NCI-H2196 treated with DMSO at 0.1 percent for 48 hours (cell line): ENCODE data around the gene SPTB.
"Not testable (repeated sequence)": the region's sequence is repeated elsewhere in the genome, so short reads cannot be mapped to it uniquely, and the experiment has no call there.

Source experiments
- DNase-seq: peaks from one replicate; lab custom pipeline; 2025; ENCODE audit not compliant: unreplicated experiment; lab: John Stamatoyannopoulos, UW

The SPTB gene

DNA sequence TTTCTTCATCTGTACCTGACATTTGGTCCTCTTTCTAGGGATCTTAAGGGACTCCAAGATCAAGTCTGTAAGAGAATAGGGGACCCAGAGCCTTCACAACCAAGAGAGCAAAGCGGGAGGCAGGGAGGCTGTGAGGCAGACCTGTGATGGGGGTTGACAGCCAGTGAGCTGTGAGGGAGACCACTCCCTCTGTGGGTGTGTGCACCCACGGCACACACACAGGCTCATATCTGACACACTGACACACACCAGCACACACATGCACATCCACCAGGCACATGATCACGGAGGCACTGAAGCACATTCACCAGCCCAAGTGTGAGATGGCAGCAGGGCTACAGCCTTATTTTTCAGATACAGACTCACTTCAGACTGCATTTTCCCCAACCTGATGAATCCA is 55.2 kb downstream of the SPTB start:
- DNase-seq = no peak

DNA sequence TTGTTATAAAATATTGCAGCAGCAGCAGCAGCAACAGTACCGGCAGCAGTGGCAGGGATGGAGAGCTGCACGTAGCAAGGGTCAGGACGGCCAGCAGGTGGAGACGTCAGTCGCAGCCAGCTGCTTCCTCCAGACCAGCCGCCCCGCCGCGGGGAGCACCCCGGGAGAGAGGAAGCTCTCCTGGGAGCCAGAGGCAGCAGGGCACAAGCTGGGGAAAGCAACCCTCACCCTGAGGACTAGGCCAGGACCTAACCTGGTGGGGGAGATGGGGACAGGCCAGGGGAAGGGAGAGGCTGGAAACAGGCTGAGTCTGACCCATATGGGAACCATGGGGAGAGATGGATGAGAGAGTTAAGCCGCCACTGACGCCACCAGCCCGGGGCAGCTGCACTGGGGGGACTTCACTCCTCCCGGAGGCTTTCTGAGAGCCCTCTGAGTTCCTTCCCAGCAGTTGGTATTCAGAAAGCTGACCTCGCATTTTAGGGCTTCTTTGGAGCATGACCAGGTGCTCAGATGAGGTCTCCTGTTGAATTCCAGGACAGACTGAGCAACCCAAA is 56.3 kb downstream of the SPTB start:
- peak; percentile 36 for DNase-seq

DNA sequence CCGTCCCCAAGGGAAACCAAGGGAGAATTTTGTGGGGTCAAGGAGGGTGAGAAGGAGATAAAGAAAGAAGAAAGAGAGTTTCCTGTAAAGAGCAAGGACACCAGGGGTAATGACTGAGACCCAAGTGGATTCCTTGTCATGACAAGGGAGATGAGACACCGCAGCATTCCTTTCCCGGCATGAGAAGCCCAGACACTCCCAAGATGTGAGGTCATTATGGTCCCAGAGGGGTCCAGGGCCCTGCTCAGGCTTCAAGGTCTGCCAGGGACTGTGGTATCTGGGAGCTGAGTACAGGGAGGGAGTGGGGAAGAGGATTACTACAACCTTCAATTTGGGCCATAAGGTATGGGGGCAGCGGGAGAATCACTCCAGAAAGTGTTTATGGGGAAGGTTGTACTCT is 58.1 kb downstream of the SPTB start:
- DNase-seq = no peak

DNA sequence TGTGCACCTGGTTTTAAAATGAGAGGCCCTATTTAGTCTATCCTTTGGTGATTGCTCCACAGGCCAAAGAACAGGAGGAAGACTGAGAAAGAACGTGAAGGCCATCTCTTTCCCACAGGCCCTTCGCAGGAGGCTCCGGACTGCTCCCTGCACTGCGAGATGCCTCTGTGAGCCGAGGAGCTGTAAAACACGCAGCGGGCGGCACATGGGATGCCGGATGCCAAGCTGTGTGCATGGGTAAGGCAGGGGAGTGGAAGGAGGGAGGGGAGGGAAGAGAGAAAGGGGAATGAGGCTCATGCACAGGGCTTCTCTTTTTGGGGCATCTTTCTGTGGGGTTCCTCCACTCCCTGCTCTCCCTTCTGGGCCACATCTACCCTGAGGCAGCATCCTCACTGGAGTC is 61.6 kb downstream of the SPTB start:
- no peak for DNase-seq

DNA sequence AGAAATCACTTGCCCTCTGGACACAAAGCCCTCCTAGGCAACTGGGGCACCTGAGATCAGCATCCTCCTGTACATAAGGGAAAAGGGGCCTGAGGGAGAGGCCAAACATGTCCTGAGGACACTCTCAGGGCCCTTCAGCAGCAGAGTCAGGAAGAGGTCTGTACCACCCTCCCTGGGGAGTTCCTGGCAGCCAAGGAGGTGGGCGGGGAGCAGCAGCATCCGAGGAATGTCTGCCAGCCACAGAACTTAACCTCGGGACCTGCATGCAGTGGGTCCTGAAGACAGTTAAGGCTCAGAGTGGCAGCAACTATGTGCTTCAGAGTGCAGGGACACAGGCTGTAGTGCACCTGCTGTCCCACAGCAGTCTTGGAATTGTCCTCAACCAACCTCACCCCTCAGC is 62.1 kb downstream of the SPTB start:
- DNase-seq = no peak

DNA sequence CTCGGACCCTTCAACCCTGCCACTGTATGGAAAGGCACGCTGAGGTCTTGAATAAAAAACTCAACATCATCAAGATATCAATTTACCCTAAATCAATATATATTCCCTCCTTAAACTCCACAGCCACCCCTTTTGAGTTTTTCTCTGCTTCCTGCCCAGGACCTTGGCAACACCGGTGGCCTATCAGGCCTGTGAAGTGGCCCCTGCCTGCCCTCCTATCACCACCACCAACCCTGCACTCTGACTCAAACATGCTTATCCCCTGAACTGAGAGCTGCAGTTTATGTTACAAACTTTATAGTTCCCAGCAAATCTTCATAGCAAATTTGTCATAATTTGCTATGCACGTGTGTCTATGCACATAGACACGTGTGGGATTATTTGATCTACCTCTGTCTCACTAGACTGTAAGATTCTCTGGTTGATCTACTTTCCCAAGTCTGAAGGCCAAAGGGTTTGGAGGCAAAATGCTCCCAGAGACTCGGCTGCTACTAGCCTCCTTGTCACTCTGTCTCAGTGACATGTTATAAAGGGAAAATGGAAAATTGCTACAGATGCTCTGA is 63.4 kb downstream of the SPTB start:
- DNase-seq = no peak

DNA sequence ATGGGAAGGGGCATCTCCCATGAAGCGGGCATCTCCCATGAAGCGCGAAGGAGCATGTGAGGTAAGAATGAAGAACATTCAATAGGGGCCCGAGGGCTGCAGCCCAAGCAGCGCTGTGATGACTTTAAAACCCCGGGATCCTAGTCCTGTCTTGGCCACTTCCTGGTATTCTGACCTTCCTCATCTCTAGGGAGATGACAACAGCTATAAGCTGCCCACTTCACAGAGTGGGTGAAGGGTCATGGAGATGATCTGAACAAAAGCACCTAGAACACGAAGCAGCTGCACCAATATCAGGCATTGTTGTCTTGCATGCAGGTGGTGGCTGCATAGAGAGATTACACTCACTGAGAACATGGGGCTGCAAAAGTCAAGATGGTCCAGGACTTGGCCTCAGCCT is 64.5 kb downstream of the SPTB start:
- peak; percentile 25 for DNase-seq

DNA sequence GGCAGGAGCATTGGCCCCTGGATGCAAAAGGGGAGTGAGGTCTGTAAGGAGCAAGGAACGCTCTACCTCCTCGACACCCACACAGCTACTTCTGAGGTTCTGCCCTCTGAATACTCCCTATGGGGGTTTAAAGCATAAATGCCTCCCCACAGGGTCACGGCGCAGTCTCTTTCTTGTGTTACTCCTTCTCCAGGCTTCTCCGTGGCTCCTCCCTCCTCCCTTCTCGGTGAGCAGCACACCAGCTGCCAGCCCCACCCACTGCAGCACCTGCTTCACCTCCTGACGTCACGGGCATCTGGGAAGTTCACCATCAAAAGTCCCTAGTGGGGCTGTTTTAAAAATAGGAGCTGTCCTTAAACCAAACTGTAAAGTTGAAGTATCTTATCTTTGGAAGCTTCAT is 67.3 kb downstream of the SPTB start:
- DNase-seq = peak; percentile 89

DNA sequence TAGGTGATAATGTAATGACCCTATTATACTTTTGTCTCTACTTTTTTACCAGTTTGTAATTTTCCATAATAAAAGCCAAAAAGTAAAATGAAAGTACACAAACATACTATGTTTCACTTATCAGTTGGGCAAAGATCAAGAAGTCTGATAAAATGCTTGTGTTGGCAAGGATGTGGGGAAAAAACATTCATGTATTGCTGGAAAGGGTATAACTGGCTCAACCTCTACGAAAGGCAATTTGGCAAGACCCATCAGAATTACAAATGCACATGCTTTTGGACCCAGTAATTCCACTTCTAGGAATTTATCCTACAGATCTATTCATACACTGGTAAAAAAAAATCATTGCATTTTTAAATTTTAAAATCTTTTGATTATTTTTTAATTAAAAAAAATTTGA is 68.0 kb downstream of the SPTB start:
- no peak for DNase-seq

DNA sequence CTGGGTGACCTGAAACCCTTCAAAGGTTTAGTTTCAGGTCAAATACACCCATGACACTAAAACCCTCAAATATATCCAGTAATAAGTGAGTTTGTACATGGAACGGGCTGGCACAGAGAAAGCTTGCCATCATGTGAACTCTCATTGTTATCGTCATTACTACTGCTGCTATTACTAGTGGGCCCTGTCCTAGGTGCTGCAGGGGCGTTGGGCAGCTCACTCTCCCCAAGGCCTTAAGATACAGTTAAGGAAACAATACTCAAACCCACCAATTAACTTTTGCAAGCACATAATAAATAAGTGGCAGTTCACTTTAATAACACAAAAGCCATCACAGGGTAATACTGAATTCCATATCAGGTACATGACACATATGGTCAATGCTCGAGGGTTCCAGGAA is 71.3 kb downstream of the SPTB start:
- DNase-seq = no peak

DNA sequence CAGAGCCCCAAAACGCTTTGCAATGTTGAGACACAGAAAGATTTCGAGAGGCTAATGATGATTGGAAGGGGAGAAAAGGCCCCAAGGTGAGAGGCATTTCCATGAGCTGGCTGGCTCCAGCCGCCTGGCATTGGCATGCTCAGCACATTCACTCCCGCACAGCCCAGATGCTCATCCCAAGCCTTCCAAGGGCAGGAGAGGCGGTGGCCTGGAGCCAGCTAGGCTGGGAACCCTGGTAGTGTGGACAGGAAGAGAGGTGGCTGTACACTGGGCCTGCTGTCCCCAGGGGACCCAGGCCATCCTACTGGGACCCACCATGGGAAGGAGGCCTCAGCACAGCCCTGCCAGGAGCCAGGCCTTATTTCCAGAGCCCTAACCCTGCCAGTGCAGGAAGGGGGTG is 72.2 kb downstream of the SPTB start:
- DNase-seq = no peak

DNA sequence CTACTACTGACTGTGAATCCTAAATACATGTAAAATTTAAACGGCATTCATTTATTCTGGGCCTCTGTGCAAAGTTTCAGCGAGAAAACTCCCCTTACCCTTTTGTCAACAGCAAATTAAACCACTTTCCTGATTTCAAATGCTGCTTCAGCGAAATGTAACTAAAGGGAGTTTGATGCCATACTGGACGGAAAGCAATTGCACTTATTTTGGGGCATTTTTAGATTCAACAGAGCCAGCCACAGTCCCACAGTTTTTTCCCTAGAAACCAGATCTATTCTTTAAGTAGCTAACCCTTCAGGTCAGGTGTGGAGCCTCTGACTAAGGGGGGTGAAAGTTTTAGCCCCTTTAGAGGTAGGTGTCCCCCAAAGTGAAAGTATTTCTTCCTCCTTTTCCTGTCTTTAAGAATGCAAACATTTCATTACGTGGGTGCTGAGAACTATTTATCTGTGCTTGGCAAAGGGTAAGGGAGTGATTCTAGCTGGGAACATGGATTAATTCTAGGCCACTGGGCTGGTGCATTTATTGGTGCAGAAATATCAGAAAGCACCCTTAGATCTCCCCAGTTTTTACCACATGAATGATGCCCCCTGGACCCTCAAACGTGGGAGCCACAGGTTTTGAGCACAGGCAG is 72.7 kb downstream of the SPTB start:
- DNase-seq = no peak

DNA sequence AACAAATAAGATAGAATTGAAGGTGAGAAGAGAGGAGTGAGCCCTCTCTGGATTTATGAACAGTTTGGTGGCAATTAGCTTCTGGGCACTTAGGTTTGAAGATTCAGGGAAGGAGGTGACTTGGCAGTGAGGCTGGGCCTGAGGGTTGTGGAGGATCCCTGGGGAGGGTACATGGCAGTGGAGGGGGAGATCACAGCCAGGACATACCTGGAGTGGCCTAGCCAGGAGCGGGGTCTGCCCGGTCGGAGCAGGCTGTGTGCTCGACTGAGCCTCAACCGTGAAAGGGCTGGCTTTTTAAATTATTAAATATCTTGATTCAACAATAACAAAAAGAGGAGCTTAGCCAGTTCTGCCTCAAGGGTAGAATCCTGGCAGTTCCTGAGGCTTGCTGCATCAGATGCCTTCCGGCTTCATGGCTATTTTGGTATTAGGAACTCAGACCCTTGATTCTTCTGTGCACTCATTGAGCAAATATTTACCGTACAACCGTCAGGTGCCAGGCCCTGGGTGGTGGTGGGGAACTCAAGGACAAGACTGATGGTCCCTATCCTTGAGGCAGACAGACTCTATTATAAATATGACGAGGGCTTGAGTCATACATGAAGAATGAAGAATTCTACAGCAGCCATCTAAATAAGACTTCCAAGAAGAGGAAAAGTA is 73.4 kb downstream of the SPTB start:
- DNase-seq = peak; percentile 32

DNA sequence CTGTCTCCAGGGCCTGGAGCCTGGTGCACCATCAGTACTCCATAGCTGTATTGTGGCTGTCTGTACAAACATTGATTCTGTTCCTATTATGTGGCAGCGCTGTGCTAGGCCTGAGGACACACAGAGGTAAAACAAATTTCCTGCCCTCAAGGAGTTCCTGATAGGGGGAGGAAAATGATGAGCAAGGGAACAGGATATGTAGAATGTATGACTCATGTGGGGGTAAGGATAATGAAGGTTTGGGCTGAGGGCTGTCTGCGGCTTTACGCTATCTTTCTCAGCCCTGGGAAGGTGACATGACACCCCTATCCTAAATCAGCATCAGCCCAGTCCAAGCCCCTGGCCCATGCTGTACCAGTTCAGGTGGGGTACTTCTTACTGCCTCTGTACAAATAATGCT is 74.1 kb downstream of the SPTB start:
- not testable (repeated sequence) for DNase-seq

DNA sequence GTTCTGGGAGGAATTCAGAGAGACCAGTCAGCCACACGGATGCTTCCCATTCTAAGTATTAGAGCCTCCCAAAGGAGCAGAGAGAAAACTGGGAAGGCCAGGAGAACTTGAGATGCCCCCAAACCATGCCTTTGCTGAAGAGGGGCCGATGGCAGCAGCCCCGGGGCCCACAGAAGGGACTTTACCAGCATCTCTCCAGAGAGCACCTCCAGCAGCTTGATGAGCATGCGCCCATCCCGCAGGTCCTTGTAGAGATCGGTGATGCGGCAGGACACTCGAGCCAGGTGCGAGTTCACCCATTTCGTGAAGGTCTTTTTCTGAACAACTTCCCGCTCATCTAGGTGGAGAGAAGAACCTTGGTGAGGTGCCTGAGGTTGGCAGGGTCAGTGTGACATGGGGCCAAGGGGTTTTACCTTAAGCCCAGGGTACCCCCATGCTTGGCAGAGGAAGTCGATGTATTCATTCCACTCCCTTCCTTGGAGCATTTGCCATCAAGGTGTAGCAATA is 74.9 kb downstream of the SPTB start:
- DNase-seq = no peak

DNA sequence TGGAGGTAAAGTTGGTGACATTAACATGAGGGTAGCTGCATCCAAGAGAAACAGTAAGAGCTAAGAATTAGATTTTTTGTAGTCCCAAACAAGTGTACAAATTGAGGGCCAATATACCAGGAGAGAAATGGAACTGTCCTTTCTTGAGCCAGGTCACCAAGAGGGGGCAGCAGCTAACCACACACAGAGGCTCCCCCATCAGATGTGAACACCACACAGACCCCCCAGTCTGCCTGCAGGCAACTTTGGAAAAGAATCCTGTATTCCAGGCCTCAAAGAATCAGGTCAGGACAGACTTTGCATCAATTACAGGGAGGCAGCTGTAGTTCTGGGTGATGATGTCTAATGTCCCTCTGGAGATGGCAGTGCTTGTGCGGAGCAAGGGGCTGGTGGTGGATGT is 77.9 kb downstream of the SPTB start:
- no peak for DNase-seq

DNA sequence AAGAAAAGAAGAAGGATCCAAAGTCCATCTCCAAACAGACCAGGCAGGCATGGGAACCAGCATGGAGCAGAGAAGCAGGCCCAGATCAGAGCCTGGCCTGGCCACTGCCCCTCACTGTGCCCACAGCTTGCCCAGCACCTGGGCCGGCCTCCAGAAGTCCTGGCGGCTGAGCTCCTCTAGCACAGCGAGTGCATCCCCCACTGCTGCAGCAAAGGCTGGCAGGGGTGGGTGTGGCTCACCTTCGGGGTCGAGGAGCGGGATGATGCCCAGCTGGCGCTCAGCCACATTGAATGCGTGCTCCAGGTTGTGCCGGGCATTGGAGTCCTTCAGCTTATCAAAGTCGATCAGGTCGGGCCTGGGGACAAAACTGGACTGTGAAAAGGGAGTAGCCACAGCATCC is 78.7 kb downstream of the SPTB start:
- DNase-seq = no peak

DNA sequence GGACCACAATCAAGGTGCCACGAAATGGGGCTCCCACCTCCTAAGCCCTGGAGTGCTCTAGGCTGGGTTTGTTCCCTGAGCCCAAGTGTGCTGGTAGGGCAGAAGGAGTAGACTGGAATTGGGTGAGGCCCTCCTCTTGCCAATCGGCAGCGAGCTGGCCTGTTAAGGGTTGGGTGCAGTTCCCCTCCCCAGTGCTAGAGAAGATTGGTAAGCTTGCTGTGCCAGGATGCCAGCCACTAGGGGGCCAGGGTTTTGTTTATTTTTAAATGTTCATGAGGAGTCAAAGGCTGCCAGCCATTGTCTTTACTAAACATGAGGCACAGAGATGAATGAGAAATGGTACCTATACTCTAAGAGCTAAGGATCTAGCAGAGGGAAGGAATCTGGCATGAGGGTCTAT is 79.7 kb downstream of the SPTB start:
- no peak for DNase-seq

DNA sequence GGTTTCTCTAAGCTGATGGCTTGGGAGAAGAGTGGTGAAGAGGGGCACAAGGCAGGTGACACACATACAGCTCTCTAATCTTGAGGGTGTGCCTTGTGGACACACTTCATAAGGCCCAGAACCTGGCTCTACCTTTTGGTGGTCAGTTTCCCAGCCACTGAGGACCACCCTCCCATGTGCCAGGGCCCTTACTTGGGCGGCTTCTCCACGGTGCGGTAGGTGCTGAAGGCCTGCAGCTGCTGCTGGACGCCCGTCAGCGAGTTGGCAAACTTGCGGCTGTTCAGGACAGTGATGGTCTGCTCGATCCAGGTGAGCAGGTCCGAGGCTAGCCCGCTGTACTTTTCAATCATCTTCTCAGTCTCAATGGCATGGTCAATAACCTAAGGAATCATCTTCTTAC is 80.2 kb downstream of the SPTB start:
- no peak for DNase-seq

DNA sequence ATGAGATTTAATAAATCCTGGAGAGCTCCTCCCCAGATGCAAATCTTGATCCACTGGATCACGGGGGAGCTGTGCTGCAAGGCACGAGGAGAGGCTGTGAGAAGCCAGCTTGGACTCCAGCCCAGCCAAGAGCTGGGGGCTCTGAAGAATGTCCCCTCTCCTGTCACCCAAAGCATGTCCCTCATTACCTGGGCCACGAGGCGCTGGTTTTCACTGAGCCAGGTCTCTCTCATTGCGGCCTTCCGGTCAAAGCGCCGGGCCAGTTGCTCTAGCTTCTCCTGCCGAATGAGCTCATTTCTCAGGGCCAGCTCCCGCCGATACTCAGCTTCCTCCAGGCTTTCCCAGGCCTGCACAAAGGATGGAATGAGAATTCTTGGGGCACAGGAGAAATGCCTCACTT is 83.3 kb downstream of the SPTB start:
- DNase-seq = no peak

DNA sequence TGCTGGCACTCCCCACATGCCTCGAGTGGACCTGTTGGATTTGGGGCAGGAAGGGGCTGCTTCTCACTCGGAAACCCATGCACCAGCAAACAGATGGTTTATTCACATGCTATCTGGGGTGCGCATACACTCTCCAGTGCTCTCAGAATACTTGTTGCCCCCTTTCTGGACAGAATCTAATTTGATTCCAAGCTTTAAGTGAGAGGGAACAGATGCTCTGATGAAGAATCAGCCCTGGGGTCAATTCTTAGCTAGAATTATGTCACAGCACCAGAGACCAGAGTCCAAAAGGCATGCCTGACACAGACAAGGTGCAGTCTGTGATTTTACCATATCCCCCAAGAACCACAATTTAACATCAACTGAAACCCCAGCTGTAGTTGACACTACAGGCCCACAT is 83.8 kb downstream of the SPTB start:
- DNase-seq = no peak

DNA sequence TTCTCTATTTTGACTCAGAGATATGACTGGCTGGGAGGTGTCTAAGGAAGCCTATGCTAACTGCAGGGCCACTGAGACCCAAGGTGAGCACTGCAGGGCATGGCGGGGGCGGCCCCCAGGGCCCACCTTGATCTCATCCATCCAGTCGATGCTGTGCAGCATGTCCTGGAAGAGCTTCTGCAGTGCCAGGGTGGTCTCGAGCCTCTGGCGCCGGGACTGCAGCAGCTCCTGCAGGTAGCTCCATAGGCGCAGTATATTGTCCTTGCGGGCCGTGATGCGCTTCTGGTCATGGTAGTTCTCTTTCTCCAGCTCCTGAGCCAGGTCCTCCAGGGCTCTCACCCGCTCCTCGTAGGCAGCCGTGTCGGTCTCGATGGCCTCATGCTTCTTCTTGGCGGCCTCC is 84.5 kb downstream of the SPTB start:
- no peak for DNase-seq
